ACC112 (cell line): ENCODE measurements around the gene AP5S1.
"Not testable (repeated sequence)": the region's sequence is repeated elsewhere in the genome, so short reads cannot be mapped to it uniquely, and the experiment has no call there.

Experiments
- H2AFZ ChIP-seq: fragments of 200-600 bp; sonication (generic); one replicate; pipeline ENCODE4 v1.6.0; 2017; ENCODE audit warnings: antibody characterized with exemption, low read length; ENCODE audit not compliant: unreplicated experiment
- H3K27ac ChIP-seq: fragments of 200-600 bp; sonication (generic); 2 replicates; pipeline ENCODE4 v1.5.1; 2014; ENCODE audit warnings: low read depth, mild to moderate bottlenecking, antibody characterized with exemption, low read length, moderate library complexity
- H3K27me3 ChIP-seq: fragments of 200-600 bp; sonication (generic); 2 replicates; pipeline ENCODE4 v1.6.1; 2014; ENCODE audit warnings: mild to moderate bottlenecking, antibody characterized with exemption, low read length, moderate library complexity, mixed read lengths; ENCODE audit not compliant: insufficient read depth
- H3K36me3 ChIP-seq: fragments of 200-600 bp; sonication (generic); 2 replicates; pipeline ENCODE4 v1.6.1; 2016; ENCODE audit warnings: mild to moderate bottlenecking, antibody characterized with exemption, low read length, moderate library complexity, mixed read lengths; ENCODE audit not compliant: insufficient read depth
- H3K4me1 ChIP-seq: fragments of 200-600 bp; sonication (generic); one replicate; pipeline ENCODE4 v1.6.1; 2016; ENCODE audit warnings: low read length, mixed read lengths; ENCODE audit not compliant: insufficient read depth, unreplicated experiment, control insufficient read depth
- H3K4me3 ChIP-seq: fragments of 200-600 bp; sonication (generic); 2 replicates; pipeline ENCODE4 v1.5.1; 2014; ENCODE audit warnings: mild to moderate bottlenecking, low read depth, low read length
- H3K79me2 ChIP-seq: fragments of 200-600 bp; sonication (generic); one replicate; pipeline ENCODE4 v1.6.0; 2016; ENCODE audit warnings: low read length; ENCODE audit not compliant: control insufficient read depth, unreplicated experiment, insufficient read depth

The AP5S1 gene

DNA sequence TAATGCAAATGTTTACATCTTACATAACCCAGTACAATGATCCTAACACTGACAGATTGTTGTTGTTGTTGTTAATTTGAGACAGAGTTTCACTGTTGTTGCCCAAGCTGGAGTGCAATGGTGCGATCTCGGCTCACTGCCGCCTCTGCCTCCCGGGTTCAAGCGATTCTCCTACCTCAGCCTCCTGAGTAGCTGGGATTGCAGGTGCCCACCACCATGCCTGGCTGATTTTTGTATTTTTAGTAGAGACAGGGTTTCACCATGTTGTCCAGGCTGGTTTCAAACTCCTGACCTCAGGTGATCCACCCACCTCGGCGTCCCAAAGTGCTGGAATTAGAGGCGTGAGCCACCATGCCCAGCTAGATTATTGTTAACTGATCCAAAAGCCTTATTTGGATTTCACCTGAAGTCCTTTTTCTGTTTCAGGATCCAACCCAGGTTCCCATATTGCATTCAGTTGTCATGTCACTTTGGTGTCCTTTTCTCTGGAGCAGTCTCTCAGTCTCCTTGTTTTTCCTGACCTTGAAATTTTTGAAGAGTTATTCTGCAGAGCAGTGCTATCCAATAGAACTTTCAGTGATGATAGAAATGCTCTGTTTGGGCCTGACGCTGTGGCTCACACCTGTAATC, 23.8 kb downstream of the AP5S1 start:
- peaks cover 29% of the 10 kb centered on the region for H3K4me1 ChIP-seq
- H3K27ac ChIP-seq = peak overlapping the region; percentile 60
- not testable (repeated sequence) for H3K4me3 ChIP-seq, H2AFZ ChIP-seq, H3K27me3 ChIP-seq, H3K36me3 ChIP-seq
- H3K79me2 ChIP-seq = peaks cover 24% of the 10 kb centered on the region

DNA sequence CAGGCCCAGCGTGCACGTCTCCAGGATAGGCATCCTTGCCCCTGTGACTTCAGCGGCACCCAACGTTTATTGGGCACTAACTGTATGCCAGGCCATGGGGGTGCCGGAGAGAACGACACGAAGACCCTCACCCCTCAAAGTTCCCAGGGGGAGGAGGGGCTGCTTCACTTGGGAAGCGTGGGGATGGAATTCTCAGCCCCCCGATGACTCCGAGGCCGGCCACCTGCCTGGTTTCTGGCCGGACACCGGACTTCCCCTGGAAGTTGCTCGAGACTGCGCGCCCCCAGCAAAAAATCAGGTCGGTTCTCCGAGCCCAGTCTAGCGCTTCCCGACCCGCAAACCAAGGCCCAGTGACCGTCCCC, 26.0 kb downstream of the AP5S1 start:
- H3K4me3 ChIP-seq = peak overlapping the region; percentile 84
- peak overlapping the region; percentile 77 for H2AFZ ChIP-seq
- no peaks in the 10 kb centered on the region for H3K36me3 ChIP-seq
- peaks cover 29% of the 10 kb centered on the region for H3K4me1 ChIP-seq
- peaks cover 34% of the 10 kb centered on the region for H3K79me2 ChIP-seq
- H3K27ac ChIP-seq = peak overlapping the region; percentile 28; the same call in 1 of the 2 replicates
- no peaks in the 10 kb centered on the region for H3K27me3 ChIP-seq

DNA sequence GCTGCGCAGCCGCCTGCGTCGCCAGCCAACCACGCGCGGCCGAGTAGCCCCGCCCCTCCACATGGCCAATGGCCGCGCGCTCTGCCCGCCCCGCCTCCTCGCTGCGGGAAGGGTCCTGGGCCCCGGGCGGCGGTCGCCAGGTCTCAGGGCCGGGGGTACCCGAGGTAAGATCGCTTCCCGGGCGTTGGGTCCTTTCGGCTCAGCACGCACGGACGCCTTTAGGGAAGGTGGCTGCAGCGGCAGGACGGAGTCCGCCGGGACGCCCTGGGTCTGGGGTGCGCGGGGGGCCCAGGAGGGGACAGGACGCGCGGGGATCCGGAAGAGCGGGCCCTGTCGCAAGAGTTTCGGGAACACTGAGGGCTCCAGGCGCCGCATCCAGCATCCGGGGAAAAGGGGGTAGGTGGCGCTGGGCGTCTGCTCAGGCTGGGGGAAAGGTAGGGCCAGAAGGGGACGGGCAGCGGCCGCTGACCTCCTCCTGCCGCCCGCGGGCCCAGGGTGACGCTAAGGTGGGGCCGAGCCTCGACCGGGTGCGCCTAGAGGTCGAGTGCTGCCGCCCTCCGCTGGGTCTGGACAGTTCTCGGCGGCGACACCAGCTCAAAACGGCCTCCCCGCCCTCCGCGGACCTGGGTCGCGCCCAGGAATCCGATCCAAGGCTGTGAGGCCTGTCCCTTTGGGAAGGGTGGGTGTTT, 26.5 kb downstream of the AP5S1 start, which contains the start of gene MAVS:
Gene MAVS, plus strand, starts transcription at position 95 of the 689 bp plus-strand sequence. CDS start 7,791 bp downstream, outside the sequence.
- H3K4me1 ChIP-seq = peaks cover 29% of the 10 kb centered on the region
- H3K27ac ChIP-seq = peak within 1 kb of the TSS; percentile 28; the same call in 1 of the 2 replicates

DNA sequence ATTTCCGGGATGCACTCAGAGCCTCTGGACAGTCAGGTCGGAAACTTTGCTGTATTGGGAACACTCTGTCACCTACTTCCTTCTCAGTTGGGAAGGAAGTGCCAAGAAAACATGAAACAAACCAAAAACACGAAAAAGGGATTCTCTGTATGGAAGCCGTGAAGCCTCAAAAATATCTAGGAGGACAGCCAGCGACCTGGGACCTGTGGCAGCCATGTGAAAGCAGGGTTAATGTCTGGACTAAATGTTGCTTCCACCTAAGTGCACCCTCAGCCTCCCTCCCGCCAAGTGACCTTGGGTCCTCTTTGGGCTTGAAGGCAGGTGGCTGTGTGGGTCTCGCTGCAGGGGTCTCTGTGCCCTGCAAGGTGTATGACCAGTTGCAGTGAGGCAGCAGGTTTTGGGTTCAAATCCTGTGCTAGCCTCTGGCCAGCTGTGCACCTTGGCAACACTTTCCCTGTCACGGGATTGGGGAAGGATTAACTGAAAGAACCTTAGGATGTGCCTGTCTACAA, 27.1 kb downstream of the AP5S1 start:
- peak overlapping the region; percentile 14; the same call in 1 of the 2 replicates for H3K27ac ChIP-seq
- H3K4me1 ChIP-seq = peaks cover 29% of the 10 kb centered on the region
- H3K27me3 ChIP-seq = no peaks in the 10 kb centered on the region
- H2AFZ ChIP-seq = no peak overlapping the region
- peaks cover 34% of the 10 kb centered on the region for H3K79me2 ChIP-seq
- H3K36me3 ChIP-seq = no peaks in the 10 kb centered on the region
- H3K4me3 ChIP-seq = peak overlapping the region; percentile 84

More for the DNA sequence above, 26.5 kb downstream of the AP5S1 start, which contains the start of gene MAVS:
- Histone ChIP-seq H3K79me2 (peaks cover 34% of the 10 kb centered on the region), H2AFZ (peak within 1 kb of the TSS; percentile 77), H3K36me3 (no peaks in the 10 kb centered on the region), H3K27me3 (no peaks in the 10 kb centered on the region), H3K4me3 (peak within 1 kb of the TSS; percentile 84)

DNA sequence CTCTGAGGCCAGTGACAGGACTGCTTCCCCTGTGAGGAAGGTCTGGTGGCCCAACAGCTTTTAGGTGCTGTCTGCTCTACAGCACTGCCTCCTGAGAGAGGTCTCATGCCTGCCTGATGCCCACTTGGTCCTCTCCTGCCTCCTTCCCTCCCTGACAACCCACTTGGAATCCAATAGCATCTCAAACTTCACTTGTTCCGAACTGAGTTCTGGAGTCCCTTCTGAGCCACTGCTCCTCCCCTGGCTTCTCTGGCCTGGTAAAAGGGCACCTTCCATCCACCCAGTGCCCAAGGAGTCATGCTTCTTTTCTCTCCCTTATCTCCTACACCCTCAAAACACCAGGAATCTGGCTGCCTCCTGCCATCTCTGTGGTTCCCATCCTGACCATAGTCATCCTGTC, 28.2 kb downstream of the AP5S1 start:
- H3K27ac ChIP-seq = no peak overlapping the region
- no peak overlapping the region for H2AFZ ChIP-seq
- H3K4me1 ChIP-seq = peaks cover 18% of the 10 kb centered on the region
- H3K27me3 ChIP-seq = no peaks in the 10 kb centered on the region
- H3K4me3 ChIP-seq = peak overlapping the region; percentile 16; the same call in 1 of the 2 replicates
- H3K79me2 ChIP-seq = peaks cover 34% of the 10 kb centered on the region
- H3K36me3 ChIP-seq = no peaks in the 10 kb centered on the region

DNA sequence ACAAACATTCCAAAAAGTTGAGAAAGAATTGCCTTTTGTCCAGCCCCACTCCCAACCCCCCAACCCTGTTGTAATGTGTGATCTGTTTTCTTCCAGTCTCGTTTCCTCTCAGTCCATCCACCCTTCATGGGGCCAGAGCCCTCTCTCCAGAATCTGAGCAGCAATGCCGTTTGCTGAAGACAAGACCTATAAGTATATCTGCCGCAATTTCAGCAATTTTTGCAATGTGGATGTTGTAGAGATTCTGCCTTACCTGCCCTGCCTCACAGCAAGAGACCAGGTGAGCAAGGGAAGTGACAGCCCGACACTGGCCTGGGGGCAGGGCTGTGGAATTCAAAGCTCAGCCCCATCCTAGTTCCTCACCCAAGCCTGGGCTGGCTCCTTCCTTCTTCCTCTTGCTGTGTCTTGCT, 34.1 kb downstream of the AP5S1 start:
- Histone ChIP-seq H3K4me1 (no peaks in the 10 kb centered on the region), H3K79me2 (peaks cover 10% of the 10 kb centered on the region), H2AFZ (no peak overlapping the region), H3K27ac (no peak overlapping the region), H3K4me3 (no peak overlapping the region), H3K36me3 (0 out of 2 replicates have a peak, but pooled peaks cover 3% of the 10 kb centered on the region), H3K27me3 (no peaks in the 10 kb centered on the region)

DNA sequence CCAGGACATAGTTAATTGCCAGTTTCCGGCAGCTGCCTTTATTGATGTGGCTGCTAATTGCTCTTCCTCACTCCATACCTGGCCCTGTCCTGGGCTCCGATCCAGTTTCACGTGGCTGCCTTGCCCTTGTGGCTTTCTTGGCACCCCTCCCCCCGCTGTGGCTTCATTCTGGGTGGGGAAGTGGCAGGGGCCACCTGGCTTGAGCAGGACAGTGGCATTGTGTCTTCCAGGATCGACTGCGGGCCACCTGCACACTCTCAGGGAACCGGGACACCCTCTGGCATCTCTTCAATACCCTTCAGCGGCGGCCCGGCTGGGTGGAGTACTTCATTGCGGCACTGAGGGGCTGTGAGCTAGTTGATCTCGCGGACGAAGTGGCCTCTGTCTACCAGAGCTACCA, 37.1 kb downstream of the AP5S1 start:
- Histone ChIP-seq H3K79me2 (peaks cover 3% of the 10 kb centered on the region), H3K27ac (no peak overlapping the region), H3K4me3 (no peak overlapping the region), H2AFZ (no peak overlapping the region), H3K36me3 (peaks cover 10% of the 10 kb centered on the region; the same call in 1 of the 2 replicates), H3K27me3 (no peaks in the 10 kb centered on the region), H3K4me1 (no peaks in the 10 kb centered on the region)

DNA sequence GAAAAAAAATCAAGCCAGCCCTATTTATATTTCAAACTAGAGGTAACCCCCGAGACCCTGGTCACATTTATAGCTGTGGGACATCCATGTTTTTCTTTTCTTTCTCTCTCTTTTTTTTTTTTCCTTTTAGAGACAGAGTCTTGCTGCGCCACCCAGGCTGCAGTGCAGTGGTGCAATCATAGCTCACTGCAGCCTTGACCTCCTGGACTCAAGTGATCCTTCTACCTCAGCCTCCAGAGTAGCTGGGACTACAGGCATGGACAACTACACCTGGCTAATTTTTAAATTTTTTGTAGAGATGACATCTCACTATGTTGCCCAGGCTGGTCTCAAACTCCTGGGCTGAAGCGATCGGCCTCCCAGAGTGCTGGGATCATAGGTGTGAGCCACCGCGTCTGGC, 38.3 kb downstream of the AP5S1 start:
- H3K79me2 ChIP-seq = peaks cover 3% of the 10 kb centered on the region
- H3K36me3 ChIP-seq = peaks cover 20% of the 10 kb centered on the region; the same call in 1 of the 2 replicates
- no peak overlapping the region for H3K4me3 ChIP-seq
- H3K27me3 ChIP-seq = no peaks in the 10 kb centered on the region
- H3K27ac ChIP-seq = no peak overlapping the region
- no peak overlapping the region for H2AFZ ChIP-seq
- H3K4me1 ChIP-seq = no peaks in the 10 kb centered on the region

DNA sequence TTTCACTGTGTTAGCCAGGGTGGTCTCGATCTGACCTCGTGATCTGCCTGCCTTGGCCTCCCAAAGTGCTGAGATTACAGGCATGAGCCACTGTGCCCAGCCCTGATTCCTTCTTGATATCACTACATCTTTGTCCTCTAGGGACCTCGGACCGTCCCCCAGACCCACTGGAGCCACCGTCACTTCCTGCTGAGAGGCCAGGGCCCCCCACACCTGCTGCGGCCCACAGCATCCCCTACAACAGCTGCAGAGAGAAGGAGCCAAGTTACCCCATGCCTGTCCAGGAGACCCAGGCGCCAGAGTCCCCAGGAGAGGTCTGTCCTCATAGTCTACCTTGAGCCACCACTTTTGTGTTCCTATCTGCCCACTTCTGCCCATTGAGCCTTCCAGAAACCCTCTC, 40.8 kb downstream of the AP5S1 start:
- Histone ChIP-seq H3K27me3 (no peaks in the 10 kb centered on the region), H2AFZ (no peak overlapping the region), H3K4me1 (no peaks in the 10 kb centered on the region), H3K27ac (no peak overlapping the region), H3K79me2 (peaks cover 3% of the 10 kb centered on the region), H3K4me3 (no peak overlapping the region), H3K36me3 (peaks cover 29% of the 10 kb centered on the region; the same call in 1 of the 2 replicates)

DNA sequence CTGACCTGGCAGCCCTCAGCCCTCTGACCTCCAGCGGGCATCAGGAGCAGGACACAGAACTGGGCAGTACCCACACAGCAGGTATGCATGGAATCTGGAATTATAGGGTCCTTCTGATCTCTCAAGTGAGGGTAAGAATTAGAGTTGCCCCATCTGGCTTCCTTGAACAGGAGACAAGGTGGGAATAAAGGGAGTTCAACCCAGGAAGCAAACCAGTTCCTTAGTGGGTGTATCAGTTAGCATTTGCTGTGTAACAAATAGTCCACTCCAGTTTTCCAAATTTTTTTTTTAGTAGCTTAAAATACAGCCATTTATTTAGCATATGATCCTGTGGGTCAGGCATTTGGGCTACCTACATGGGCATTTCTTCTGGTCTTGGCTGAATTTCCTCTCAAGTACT, 42.0 kb downstream of the AP5S1 start:
- no peaks in the 10 kb centered on the region for H3K4me1 ChIP-seq
- H3K36me3 ChIP-seq = peaks cover 26% of the 10 kb centered on the region; the same call in 1 of the 2 replicates
- peaks cover 3% of the 10 kb centered on the region for H3K79me2 ChIP-seq
- H2AFZ ChIP-seq = no peak overlapping the region
- H3K4me3 ChIP-seq = no peak overlapping the region
- H3K27ac ChIP-seq = no peak overlapping the region
- H3K27me3 ChIP-seq = no peaks in the 10 kb centered on the region
